GM18870 (cell line): ENCODE data around the gene RSPRY1.

Experiments
- ATAC-seq: cut with Tn5 transposase; IDR thresholded peaks from one replicate; pipeline ENCODE4 v1.9.1; 2021; ENCODE audit warnings: moderate library complexity; ENCODE audit not compliant: unreplicated experiment

The RSPRY1 gene

GRCh38 chr16:57152096-57153093 lies 33.7 kb upstream of the RSPRY1 start:
- ATAC-seq = no peak

DNA sequence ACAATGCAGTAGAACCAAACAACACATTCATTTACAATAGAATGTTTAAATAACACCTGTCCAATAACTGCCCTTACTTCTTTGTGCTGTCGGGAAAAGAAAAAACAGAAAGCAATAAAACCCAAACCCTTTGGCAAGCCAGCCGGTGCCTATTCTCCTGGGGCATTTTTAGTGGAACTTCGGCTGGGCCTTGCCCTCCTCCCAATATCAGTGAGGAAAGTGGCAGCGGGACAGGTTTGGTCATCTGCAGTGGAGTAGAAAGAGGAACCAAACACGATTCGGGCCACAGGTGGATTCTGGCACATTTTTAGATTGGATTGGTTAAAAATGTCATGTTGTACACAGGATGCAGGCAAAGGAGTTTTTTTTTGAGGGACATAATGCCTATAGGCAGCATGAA lies 32.3 kb upstream of the RSPRY1 start:
- no peak for ATAC-seq

DNA sequence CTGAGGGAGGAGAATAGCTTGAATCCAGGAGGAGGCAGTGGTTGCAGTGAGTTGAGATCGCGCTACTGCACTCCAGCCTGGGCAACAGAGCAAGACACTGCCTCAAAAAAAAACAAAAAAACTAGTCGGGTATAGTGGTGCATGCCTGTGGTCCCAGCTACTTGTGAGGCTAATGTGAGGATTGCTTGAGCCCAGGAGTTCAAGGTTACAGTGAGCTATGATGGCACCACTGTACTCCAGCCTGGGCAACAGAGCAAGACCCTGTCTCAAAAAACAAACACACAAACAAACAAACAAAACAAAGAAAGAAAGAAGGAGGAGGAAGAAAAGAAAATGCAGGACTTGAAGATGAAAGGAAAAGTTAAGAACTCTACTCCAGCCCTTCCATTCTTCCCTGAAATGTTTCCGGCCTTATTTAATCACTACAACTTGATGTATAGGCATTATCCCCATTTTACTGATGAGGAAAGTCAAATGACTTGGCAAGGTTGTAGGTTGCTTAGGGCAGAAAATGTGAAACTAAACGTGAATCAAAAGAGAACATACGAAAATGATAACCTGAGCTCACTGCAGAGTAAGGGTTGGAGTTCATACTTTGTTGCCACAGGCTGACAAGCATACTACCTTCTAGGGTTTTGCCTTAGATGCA lies 30.3 kb upstream of the RSPRY1 start:
- no peak for ATAC-seq

- ATAC-seq = no peak
These were observed 29.8 kb upstream of the RSPRY1 start for GRCh38 chr16:57156351-57156703.

DNA sequence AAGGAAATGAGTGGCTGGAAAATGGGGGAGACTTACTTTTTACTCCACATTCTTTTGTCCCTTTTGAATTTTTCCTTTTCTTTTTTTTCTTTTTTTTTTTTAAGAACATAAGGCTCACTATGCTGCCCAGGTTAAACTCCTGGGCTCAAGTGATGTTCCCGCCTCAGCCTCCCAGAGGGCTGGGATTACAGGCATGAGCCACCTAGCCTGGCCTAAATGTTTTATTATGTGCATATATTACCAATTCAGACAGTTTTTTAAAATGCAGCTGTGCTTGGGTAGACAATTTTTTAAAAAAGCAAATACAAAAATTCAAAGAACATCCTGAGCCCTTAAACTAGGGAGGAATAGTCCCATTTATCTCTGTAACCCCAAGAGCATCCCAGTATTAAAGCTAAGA lies 28.6 kb upstream of the RSPRY1 start:
- no peak for ATAC-seq

- no peak for ATAC-seq
These were observed 26.7 kb upstream of the RSPRY1 start for GRCh38 chr16:57159447-57159846.

GRCh38 chr16:57163842-57164241 lies 22.3 kb upstream of the RSPRY1 start:
- ATAC-seq = no peak

- no peak for ATAC-seq
These were observed 20.6 kb upstream of the RSPRY1 start for GRCh38 chr16:57165483-57165882.

DNA sequence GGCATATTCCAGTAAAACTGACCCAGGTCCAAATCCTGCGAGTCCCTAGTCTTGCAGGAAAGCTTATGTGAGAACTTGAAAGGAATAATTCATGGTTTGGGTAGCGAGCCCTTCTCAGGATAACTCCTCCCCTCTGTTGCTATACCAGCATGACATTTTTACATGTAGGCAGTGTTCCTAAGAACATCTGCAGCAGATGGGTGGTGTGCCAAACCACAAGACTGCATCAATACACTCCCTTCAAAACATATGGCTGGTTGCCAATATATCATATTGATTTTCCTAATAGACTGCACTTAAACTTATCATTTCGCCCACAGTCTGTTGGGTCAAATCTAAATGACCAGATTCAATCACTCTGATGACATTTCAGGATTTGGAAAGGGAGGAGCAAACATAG lies 20.2 kb upstream of the RSPRY1 start:
- no peak for ATAC-seq

DNA sequence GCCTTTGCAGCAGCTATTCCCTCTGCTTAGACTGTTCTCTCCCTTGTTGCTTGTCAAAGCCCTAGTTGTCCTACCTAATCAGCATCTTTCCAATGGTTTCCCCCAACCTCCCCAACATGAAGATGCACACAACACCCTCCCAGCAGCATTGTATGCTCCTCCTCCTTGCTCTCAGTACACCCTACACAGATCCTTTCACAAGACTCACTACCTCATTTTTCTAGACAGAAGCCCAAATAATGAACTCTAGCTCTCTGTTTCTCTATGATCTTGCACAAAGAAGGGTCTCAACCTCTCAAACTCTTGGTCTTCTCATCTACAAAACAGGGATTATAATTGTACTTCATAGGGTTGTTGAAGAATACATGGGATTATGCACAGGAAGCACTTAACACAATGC lies 19.7 kb upstream of the RSPRY1 start:
- no peak for ATAC-seq

DNA sequence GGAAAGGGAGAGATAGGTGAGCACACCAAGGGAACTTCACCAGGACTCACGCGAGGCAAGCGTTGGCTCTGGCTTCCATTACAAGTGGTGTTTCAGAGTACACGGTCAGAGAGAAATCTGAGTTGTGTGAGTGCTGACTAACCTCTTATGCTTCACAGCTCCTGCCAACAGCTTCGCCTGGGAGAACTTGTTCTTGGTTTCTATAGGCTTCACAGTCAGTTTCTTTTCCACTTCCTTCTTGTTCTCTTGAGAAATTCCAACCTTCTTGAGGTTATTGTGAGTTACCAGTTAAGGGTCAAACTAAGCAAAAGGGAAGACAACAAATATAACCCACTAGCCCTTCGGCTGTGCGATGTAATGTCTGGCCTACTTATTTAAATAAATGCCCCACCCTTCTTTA lies 19.2 kb upstream of the RSPRY1 start:
- no peak for ATAC-seq

- ATAC-seq = no peak
These were observed 18.6 kb upstream of the RSPRY1 start for GRCh38 chr16:57167538-57167937.

DNA sequence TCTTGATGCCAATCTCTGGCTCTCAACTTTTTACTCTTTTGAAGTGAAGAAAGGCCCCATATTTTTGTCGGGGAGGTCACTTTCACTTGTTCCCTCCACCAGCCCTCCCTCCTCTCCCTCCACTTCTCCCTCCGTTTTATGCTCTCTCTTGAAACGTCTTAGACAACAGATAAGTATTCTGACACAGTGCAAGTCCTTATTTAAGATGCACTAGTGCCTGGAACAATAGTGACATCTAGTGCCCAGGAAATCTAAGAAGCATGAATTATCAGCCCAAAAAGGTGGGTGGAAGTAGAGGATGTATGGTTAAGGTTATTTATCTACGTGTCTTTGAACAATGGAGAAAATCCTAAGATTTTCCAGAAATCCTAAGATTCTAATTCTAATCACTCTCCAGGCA lies 18.2 kb upstream of the RSPRY1 start:
- ATAC-seq = no peak

GRCh38 chr16:57169327-57169726 lies 16.8 kb upstream of the RSPRY1 start:
- ATAC-seq = no peak

GRCh38 chr16:57172721-57173290 lies 13.3 kb upstream of the RSPRY1 start:
- no peak for ATAC-seq

DNA sequence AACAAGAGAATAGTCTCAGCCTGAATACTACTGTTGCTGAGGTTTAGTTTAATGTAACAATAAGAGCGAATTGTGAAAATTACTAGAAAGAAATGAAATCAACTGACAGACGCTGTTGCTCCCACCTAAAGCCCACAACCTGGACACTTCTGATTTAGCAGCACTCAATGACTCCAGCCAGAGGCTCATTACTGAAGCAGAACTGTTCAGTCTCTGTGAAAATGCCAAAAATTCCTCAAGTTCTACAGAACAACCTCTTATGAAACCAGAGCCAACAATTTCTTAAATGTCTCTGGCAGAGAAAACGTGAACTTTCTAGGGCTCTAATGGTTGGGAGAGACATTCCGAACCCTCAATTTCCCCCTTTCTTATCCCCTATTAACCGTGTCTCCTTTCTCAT lies 10.2 kb upstream of the RSPRY1 start:
- ATAC-seq = no peak

DNA sequence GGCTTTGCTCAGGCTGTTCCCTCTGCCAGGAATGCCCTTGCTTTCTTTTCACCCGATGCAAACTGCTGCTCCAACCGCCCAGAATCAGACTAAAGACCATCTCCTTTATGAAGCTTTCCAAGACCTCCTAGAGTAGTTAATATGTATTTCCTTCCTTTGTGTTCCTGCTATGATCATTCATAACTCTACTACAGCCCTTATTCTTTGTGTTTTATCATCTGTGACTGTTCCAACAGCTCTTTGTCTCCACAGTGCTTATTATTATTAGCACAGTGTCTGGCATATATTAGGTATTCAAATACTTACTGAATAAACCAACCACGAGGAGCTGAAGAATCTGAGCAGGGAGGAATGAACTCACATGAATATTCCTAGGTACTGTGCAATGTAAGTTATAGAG lies 7.9 kb upstream of the RSPRY1 start:
- ATAC-seq = no peak

- no peak for ATAC-seq
These were observed 7.3 kb upstream of the RSPRY1 start for GRCh38 chr16:57178793-57179212.

DNA sequence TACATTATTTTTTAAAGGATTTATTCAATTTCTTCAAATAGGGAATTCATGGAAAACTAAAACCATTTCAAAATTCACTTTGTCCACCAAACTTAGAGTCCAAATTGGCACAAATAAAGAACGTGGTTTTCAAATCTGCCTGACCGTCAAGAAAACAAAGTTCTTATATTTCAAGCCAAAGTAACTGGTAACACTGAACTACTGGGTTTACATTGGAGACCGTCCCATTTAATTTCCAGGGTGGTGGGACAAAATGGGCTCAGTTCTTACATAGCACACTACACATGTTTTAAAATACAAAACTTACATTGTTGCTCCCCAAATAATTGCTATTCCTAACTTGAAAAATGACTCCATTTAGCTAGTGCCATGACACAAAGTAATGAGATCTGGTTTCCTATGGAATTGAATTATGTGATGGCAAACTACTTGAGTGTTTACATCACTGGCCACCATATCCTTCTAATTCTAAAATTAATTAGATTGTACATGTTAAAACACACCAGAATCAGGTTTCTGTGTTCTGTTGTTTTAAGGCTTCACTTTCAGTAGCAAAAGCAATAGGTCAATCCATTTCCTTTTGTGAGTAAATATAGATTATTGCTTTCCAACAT lies 6.8 kb upstream of the RSPRY1 start:
- ATAC-seq = no peak

DNA sequence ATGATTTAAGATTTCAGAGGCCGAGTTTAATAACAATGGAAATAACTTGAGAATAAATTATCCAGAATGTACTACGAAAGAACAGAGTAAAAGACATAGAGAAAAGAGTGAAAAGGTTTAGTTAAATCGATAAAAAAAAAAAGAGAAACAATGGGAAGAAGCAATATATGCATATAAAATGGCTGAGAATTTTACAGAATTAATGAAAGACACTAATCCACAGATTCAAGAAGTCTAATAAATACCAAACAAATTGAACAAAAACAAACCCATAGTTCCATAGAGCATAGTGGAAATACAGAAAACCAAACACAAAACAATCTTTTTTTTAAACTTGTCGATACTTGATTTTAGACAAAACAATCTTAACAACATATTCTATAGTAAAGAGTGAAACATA lies 2.0 kb upstream of the RSPRY1 start:
- no peak for ATAC-seq

- ATAC-seq = no peak
These were observed 1.2 kb upstream of the RSPRY1 start for GRCh38 chr16:57184887-57185445.
